HG03342 (cell line): ENCODE results near the gene BAX.
A peak's percentile ranks its signal among the peaks of the same experiment; 100 is the strongest.
"Not testable (repeated sequence)": the region's sequence is repeated elsewhere in the genome, so short reads cannot be mapped to it uniquely, and the experiment has no call there.

ENCODE experiments used
- ATAC-seq: cut with Tn5 transposase; IDR thresholded peaks from one replicate; pipeline ENCODE4 v1.9.1; 2021; ENCODE audit warnings: mild to moderate bottlenecking, moderate library complexity; ENCODE audit not compliant: unreplicated experiment

The BAX gene

DNA sequence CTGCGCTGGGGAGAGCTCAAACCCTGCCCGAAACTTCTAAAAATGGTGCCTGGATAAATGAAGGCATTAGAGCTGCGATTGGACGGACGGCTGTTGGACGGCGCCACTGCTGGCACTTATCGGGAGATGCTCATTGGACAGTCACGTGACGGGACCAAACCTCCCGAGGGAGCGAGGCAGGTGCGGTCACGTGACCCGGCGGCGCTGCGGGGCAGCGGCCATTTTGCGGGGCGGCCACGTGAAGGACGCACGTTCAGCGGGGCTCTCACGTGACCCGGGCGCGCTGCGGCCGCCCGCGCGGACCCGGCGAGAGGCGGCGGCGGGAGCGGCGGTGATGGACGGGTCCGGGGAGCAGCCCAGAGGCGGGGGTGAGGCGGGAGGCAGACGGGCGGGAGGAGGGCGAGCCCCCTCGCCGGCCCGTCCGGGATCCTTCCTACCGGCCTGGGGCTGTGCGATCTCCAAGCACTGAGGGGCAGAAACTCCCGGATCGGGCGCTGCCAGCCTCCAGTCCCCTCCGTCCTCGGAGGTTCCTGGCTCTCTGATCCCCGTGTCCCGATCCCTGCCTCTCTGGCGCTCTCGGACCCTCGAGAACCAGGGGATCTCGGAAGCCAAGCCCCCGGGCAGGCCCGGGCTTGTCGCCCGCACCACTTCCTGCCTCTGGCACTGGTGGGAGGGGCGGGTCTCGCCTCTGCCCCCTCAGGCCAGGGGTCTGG, at the start of gene BAX:
Gene BAX, plus strand, starts transcription at position 281 of the 713 bp plus-strand sequence. Its CDS starts 54 bp downstream, at position 335.
- ATAC-seq, result peak; percentile 80

GRCh38 chr19:48905664-48906063, 49.0 kb upstream of the BAX start:
- no peak for ATAC-seq

DNA sequence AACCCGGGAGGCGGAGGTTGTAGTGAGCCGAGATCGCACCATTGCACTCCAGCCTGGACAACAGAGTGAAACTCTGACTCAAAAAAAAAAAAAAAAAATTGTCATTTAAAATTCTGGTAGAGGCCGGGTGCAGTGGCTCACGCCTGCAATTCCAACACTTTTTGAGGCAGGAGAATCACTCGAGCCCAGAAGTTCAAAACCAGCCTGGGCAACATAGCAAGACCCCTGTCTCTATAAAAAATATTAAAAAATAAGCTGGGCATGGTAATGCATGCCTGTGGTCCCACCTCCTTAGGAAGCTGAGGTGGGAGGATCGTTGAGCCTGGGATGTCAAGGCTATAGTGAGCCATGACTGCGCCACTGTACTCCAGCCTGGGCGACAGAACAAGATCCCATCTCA, 48.4 kb upstream of the BAX start:
- no peak for ATAC-seq

- no peak for ATAC-seq
Measured at GRCh38 chr19:48907671-48908070, 47.0 kb upstream of the BAX start.

- ATAC-seq, result not testable (repeated sequence)
Measured at GRCh38 chr19:48909424-48910077, 45.1 kb upstream of the BAX start.

- ATAC-seq, result no peak
Measured at GRCh38 chr19:48910803-48911202, 43.9 kb upstream of the BAX start.

DNA sequence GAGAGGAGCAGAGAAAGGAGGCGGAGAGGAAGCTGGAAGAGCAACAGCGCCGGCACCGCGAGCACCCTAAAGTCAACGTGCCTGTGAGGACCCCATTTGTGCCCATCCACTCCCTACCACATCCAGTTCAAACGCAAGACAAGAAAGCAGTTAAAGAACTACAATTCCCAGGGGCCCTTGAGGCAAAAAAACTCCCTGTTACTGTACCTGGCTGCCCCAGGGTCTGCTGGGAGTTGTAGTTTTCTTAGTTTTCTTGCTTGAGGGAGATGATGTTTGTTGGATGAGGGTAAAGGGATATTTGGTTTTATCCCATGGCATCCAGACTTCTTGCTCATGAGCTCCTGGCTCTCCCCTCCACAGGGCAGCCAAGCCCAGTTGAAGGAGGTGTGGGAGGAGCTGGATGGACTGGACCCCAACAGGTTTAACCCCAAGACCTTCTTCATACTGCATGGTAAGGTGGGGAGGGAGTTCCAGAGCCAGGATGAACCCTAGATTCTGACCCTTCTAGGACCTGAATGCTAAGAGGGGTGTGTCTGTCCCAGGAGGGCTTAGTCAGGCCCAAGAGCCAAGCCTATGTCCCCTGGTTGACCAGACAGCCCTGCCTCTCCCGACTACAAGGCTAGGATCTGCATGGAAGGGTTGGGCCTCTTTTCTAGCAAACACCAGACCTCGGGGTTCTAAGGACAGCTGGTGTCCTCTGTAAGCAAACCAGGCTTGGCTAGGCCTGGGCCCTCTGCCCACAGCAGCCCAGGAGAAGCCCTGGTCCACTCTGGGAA, 41.4 kb upstream of the BAX start:
- no peak for ATAC-seq

- no peak for ATAC-seq
Measured at GRCh38 chr19:48914181-48914580, 40.5 kb upstream of the BAX start.

- ATAC-seq, result no peak
Measured at GRCh38 chr19:48915757-48916156, 38.9 kb upstream of the BAX start.

DNA sequence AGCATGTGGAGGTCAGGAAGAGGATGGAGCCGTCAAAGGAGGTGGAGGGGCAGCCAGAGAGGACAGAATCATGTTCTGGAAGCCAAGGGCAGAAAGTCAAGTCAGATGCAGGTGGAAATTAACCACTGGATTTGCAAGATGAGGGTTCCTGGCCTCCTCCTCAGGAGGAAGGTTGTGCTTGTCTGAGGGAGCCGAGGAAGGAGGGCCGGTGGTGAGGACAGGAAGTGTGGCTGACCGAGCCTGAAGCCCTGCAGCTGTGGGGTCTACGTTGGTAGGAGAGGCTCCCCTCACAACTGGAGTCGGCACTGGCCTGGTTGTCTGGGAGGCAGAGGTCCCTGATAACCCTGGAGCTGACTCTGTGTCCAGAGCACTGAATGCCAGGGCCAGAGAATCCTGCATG, 36.6 kb upstream of the BAX start:
- no peak for ATAC-seq

- ATAC-seq, result no peak
Measured at GRCh38 chr19:48918801-48919247, 35.9 kb upstream of the BAX start.

DNA sequence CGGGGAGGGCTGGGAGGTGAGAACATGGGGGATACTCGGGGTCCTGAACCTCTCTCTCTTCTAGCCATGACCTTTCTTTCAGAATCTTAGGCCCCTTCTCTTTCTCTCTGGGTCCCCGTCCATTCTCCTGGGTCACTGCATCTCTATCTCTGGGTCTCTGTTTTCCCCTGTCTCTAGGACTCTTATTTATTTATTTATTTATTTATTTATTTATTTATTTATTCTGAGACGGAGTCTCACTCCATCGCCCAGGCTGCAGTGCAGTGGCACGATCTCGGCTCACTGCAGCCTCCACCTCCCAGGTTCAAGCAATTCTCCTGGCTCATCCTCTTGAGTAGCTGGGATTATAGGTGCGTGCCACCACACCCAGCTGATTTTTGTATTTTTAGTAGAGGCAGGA, 35.4 kb upstream of the BAX start:
- not testable (repeated sequence) for ATAC-seq

GRCh38 chr19:48920949-48921348, 33.7 kb upstream of the BAX start:
- no peak for ATAC-seq

GRCh38 chr19:48921721-48922500, 32.8 kb upstream of the BAX start:
- ATAC-seq, result no peak

DNA sequence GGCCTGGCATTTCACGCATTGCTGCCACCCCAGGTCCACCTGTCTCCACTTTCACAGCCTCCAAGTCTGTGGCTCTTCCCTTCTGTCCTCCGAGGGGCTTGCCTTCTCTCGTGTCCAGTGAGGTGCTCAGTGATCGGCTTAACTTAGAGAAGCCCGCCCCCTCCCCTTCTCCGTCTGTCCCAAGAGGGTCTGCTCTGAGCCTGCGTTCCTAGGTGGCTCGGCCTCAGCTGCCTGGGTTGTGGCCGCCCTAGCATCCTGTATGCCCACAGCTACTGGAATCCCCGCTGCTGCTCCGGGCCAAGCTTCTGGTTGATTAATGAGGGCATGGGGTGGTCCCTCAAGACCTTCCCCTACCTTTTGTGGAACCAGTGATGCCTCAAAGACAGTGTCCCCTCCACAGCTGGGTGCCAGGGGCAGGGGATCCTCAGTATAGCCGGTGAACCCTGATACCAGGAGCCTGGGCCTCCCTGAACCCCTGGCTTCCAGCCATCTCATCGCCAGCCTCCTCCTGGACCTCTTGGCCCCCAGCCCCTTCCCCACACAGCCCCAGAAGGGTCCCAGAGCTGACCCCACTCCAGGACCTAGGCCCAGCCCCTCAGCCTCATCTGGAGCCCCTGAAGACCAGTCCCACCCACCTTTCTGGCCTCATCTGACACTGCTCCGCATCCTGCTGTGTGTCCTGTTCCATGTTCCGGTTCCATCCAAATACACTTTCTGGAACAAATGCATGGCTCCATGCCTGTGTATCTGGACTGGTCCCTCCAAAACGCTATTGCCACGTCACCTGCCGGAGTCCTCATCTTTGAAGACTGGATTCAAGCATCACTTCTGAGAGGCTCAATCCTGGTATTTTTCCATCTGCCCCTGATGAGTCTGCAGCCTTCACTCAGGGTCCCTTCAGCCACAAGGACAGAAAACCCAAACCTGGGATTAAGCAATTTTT, 31.9 kb upstream of the BAX start:
- no peak for ATAC-seq

DNA sequence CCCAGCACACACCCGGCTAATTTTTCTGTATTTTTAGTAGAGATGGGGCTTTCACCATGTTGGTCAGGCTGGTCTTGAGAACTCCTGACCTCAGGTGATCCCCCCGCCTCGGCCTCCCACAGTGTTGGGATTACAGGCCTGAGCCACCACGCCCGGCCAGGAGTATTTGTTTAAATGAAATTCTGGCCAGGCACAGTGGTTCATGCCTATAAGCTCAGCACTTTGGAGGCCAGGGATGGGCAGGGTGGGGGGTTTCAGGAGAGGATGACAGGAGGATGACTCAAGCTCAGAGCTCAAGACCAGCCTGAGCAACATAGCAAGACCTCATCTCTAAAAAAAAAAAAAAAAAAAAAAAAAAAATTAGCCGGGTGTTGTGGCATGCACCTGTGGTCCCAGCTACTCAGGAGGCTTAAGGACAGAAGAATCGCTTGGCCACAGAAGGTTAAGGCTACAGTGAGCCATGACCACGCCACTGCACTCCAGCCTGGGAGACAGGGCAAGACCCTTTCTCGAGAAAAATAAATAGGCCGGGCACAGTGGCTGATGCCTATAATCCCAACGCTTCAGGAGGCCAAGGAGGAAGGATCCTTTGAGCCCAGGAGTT, 29.3 kb upstream of the BAX start:
- ATAC-seq, result no peak

DNA sequence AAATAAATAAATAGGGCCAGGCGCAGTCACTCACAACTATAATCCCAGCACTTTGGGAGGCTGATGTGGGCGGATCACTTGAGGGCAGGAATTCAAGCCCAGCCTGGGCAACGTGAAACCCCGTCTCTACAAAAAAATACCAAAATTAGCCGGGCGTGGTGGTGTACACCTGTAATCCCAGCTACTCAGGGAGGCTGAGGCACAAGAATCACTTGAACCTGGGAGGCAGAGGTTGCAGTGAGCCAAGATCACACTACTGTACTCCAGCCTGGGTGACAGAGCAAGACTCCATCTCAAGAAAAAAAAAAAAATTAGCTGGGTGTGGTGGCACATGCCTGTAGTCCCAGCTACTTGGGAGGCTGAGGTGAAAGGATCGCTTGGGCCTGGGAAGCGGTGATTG, 28.8 kb upstream of the BAX start:
- ATAC-seq, result not testable (repeated sequence)

GRCh38 chr19:48926909-48927308, 27.8 kb upstream of the BAX start:
- ATAC-seq, result no peak

DNA sequence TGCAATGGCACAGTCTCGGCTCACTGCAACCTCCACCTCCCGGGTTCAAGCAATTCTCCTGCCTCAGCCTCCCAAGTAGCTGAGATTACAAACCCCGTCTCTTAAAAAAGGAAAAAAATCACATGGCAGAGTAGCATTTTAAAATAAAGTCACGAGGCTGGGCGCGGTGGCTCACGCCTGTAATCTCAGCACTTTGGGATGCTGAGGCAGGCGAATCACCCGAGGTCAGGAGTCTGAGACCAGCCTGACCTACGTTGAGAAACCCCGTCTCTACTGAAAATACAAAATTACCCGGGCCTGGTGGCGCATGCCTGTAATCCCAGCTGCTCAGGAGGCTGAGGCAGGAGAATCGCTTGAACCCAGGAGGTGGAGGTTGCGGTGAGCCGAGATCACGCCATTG, 27.0 kb upstream of the BAX start:
- ATAC-seq, result not testable (repeated sequence)
